D341Med (cell line): ENCODE measurements around the gene PPP6R3.
"Not testable (repeated sequence)": the region's sequence is repeated elsewhere in the genome, so short reads cannot be mapped to it uniquely, and the experiment has no call there.

Source experiments
- DNase-seq: peaks from one replicate; pipeline ENCODE4 v3.0.0; 2012; ENCODE audit warnings: low spot score

PPP6R3 gene

GRCh38 chr11:68609761-68610160 is 149.2 kb downstream of the PPP6R3 start:
- no peak for DNase-seq

- DNase-seq = no peak
Measured at GRCh38 chr11:68610452-68611116, 150.0 kb downstream of the PPP6R3 start.

DNA sequence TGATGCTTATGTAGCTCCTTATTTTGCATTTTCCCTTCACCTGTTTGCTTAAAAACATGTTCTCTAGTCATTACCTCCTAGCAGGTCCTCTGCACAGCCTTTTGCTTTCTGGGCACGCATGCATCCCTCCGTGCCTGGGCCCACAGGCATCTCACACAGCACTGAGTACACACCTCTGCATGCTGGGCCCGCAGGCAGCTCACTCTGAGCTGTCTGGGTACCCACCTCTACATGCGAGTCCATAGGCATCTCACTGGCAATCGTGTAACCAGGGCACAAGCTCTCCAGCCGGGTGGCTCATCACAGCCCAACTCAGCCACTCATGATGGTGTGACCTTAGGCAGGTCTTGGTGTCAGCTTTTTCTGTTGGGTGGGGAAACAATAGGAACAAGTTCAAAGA is 155.1 kb downstream of the PPP6R3 start:
- no peak for DNase-seq

DNA sequence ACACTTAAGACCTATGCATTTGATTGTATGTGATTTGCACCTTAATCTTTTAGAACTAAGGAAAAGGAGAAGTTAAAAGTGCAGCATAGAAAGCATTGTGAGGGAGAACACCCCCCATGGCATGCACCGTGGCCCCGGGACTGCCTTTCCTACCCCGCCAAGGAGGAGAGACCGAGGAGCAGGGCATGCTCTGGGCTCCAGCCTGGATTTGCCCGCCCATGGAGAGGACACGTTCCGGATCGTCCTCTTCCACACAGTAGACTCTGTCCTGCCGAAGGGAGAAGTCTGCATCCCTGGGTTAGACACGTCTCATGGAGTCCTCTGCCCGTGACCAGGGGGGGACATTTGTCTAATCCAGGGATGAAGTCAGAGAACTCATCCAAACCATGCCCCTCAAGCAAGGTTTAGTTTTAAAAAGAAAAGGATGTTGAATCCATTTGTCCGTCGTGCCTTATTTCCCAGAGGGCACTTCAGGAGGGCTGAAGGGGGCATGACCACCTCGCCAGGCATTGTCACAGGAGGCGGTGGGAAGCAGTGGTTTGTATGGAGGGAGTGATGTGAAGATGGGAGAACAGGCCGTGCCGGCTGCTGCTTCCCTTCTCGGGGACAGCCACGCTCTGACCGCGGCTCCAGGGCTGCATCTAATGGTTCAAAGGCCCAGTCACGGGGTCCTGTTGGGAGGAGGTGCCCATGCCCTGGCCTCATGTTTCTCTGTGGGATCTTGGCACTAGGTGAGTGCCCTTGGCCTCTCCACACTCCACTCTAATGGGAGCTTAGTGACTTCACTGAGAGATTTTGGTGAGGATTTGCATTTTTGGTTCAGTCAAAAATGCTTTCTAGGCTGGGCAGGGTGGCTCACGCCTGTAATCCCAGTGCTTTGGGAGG is 157.6 kb downstream of the PPP6R3 start:
- DNase-seq = no peak

DNA sequence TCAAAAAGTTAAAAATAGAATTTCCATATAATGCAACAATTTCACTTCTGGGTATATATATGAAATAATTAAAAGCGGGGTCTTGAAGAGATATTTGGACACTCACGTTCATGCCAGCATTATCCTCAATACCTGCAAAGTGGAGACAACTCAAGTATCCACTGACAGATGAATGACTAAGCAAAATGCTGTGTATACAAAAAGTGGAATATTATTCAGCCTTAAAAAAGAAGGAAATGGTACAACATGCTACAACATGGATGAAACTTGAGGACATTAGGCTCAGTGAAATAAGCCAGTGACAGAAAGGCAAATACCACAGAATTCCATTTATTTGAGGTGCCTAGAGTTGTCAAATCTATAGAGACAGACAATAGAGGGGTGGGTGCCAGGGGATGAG is 161.3 kb downstream of the PPP6R3 start:
- DNase-seq = no peak

DNA sequence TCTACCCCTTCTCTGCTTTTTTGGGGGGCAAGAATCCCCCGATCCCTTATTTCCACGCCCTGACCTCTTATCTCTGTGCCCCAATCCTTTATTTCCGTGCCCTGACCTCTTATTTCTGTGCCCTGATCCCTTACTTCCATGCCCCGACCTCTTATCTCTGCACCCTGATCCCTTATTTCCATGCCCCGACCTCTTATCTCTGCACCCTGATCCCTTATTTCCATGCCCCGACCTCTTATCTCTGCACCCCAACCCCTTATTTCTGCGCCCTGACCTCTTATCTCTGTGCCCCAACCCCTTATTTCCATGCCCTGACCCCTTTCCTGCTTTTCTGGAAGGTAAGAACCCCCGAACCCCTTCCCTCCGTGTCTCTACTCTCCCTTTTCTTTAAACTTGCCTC is 163.2 kb downstream of the PPP6R3 start:
- DNase-seq = not testable (repeated sequence)

GRCh38 chr11:68625069-68625468 is 164.5 kb downstream of the PPP6R3 start:
- not testable (repeated sequence) for DNase-seq

DNA sequence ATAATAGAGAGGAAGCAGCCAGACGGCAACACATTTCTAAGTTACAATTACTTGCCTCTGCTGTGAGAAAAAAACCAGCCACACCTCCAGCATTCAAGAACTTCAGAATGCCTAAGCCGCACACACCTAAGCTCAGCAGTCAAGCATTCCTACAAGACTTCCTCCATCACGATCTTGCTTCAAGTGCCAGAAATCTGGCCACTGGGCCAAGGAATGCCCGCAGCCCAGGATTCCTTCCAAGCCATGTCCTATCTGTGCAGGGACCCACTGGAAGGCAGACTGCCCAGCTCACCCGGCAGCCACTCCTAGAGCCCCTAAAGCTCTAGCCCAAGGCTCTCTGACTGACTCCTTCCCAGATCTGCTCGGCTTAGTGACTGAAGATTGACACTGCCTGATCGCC is 165.7 kb downstream of the PPP6R3 start:
- not testable (repeated sequence) for DNase-seq

- not testable (repeated sequence) for DNase-seq
Measured at GRCh38 chr11:68628837-68629236, 168.3 kb downstream of the PPP6R3 start.

- not testable (repeated sequence) for DNase-seq
Measured at GRCh38 chr11:68632375-68632774, 171.8 kb downstream of the PPP6R3 start.

GRCh38 chr11:68632802-68633201 is 172.2 kb downstream of the PPP6R3 start:
- DNase-seq = peak; percentile 72

GRCh38 chr11:68634606-68635005 is 174.1 kb downstream of the PPP6R3 start:
- not testable (repeated sequence) for DNase-seq

- not testable (repeated sequence) for DNase-seq
Measured at GRCh38 chr11:68635172-68635571, 174.6 kb downstream of the PPP6R3 start.

GRCh38 chr11:68635883-68636282 is 175.3 kb downstream of the PPP6R3 start:
- DNase-seq = not testable (repeated sequence)

GRCh38 chr11:68639322-68639721 is 178.8 kb downstream of the PPP6R3 start:
- DNase-seq = not testable (repeated sequence)

- DNase-seq = no peak
Measured at GRCh38 chr11:68641880-68642279, 181.3 kb downstream of the PPP6R3 start.

DNA sequence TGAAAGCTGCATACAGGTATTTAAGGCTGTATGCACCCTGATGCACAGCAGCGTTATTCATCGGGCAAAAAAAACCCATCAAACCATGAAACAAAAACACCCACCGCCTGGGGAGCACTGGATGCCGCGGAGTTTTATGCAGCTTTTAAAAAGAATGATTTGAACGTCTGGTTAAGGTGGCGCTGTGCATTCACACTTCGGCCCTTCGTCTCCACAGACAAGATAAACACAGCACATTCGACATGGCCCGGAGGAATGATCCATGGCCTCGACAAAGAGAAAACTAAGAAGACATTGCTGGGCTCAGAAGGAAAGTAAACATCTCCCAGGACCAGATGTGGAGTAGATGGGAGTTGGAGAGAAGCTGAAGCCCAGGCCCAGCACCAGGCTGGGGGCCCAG is 183.0 kb downstream of the PPP6R3 start:
- peak; percentile 18 for DNase-seq

DNA sequence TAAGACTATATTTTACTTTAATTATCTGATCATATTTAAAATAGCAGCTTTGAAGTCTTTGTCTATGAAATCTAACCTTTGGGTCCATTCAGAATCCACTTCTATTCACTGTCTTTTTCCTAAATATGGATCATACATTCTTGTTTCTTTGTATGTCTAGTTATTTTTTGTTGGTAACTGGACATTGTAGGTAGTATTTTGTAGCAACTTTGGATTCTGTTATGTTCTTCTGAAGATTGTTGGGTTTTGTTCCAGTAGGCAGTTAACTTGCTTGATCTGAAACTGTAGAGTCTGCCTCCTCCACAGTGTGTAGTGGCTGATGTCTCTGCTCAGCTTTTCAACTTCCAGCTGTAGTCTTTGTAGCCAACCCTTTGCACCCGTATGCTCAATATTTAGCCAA is 186.3 kb downstream of the PPP6R3 start:
- no peak for DNase-seq

DNA sequence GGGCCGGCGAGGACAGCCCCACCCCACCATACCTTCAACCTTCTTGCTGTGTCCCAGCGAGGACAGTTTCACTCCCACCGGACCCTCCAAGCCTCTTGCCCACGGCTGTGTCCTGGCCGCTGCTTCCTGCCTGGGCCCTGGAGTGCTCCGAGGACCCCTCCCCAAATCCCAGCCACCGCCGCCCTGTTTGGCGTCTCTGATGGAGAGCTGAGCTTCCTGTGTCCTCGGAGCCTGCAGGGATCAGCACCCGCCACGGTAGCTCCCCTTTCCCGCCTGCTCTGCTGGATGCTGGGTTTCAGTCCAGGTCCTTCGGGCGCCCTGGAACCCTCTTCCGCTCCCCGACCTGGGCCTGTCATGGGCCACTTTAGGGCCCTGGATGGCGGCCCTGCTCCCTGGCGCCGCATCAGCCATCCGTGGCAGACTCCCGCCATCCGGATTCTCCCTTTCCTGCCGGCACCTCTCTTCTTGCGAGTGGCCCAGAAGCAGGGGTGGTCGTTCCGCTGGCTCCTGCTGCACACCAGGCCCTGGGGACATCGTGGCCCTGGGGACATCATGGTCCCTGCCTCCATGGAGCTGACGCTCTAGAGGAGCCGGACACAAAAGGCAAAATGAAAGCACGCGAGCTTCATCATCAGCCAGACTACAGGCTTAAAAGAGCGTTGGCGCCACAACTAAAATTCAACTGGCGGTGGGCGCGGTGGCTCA is 189.5 kb downstream of the PPP6R3 start:
- DNase-seq = peak; percentile 53

DNA sequence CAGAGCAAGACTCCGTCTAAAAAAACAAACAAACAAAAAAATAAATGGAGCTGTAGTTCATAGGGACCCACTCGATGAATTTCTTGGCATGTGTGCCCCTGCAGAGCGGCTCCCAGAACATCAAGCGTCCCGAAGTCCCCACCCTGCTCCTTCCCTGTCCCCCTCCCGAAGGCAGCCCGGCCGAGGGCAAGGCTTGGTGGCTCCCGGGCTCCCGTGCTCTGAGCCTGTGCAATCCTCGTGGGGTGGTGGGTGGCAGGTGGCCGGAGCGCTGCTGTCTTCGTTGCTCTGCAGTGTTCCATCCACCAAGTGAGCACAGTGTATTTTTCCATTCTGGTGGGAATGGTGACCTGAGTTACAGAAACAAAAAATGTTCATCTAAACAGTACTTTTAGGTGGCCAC is 190.2 kb downstream of the PPP6R3 start:
- no peak for DNase-seq

- DNase-seq = no peak
Measured at GRCh38 chr11:68651208-68651984, 190.8 kb downstream of the PPP6R3 start.
